ENCODE data around the gene SLC18A3. TPM values are rescaled to one million over a fixed set of nuclear protein-coding genes. Genes with fewer than 3 reads are reported as not detected.

SLC18A3 gene
- total RNA-seq, 1 experiment from 2014 or later: not detected

DNA sequence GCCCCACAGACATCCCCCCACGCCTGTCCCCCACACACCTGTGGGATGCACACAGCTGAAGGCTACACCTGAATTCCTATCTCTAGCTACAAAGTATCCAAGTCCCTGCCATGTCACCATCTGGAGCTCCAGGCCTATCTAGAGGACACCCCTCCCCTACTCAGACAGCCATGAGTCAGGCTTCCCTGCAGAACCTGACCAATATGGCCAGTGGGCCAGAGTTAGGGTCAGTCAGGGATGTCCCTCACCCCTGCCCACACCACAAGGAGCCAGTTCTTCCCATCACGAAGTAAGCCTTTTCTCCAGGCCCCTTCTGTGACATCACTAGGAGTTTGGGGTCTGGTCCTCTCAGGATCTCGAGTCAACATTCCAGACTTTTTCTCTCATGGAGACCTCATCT is 10.6 kb upstream of the SLC18A3 start:
- H3K23me2 ChIP-seq (ENCODE audit: insufficient read length, low read depth, low read length, poor library complexity, severe bottlenecking): no peaks in the 10 kb centered on the region
- H3K14ac ChIP-seq (ENCODE audit: insufficient read depth, low read length): no peak overlapping the region
- H4K20me1 ChIP-seq (ENCODE audit: control insufficient read depth, insufficient read depth, insufficient read length): no peaks in the 10 kb centered on the region
- H3K56ac ChIP-seq (ENCODE audit: insufficient read length, low read depth, low read length): no peak overlapping the region
- Mint-ChIP-seq H3K27me3 (ENCODE audit: low read depth) (peaks cover 69% of the 10 kb centered on the region), H3K27ac (no peak overlapping the region), H3K4me1 (peaks cover 9 to 12% of the 10 kb centered on the region in 2 experiments), H3K36me3 (ENCODE audit: insufficient read depth in 1 of 3, low read depth in 3 of 3) (no peaks in the 10 kb centered on the region), H3K4me3 (no peak overlapping the region), H3K9me3 (no peaks in the 10 kb centered on the region)
- no peak overlapping the region for H2AFZ ChIP-seq (ENCODE audit: low read length)
- H3K9ac ChIP-seq (ENCODE audit: extremely low read depth, insufficient read length, low read length): no peak overlapping the region
- H3K4ac ChIP-seq (ENCODE audit: low read depth, low read length): no peak overlapping the region
- no CpG with 5 or more reads among the region's 3 CpGs for WGBS (ENCODE audit: extremely low coverage, insufficient read length, low lambda C conversion rate)
- no peak overlapping the region for H2BK5ac ChIP-seq (ENCODE audit: insufficient read length, low read length)
- H3T11ph ChIP-seq (ENCODE audit: low read length): no peak overlapping the region
- no peaks in the 10 kb centered on the region for H3K79me2 ChIP-seq (ENCODE audit: insufficient read depth, low read length)
- no peak overlapping the region for H3K4me2 ChIP-seq (ENCODE audit: insufficient read depth, insufficient read length, low read length)
- no peaks in the 10 kb centered on the region for H3K9me3 ChIP-seq (ENCODE audit: control insufficient read depth, low read depth, low read length)
- H2BK120ac ChIP-seq (ENCODE audit: low read depth, low read length, poor library complexity, severe bottlenecking): no peak overlapping the region
- H3K23ac ChIP-seq (ENCODE audit: insufficient read length, low read depth, low read length): no peak overlapping the region
- no peak overlapping the region for H4K5ac ChIP-seq (ENCODE audit: insufficient read length, low read depth, low read length)
- H2BK12ac ChIP-seq (ENCODE audit: insufficient read length, low read depth, low read length): no peak overlapping the region
- H2BK20ac ChIP-seq (ENCODE audit: low read depth, low read length, poor library complexity, severe bottlenecking): no peak overlapping the region
- no peak for DNase-seq
- H3K18ac ChIP-seq (ENCODE audit: insufficient read length, low read depth, low read length): no peak overlapping the region
- TF ChIP-seq, protein P1, sequence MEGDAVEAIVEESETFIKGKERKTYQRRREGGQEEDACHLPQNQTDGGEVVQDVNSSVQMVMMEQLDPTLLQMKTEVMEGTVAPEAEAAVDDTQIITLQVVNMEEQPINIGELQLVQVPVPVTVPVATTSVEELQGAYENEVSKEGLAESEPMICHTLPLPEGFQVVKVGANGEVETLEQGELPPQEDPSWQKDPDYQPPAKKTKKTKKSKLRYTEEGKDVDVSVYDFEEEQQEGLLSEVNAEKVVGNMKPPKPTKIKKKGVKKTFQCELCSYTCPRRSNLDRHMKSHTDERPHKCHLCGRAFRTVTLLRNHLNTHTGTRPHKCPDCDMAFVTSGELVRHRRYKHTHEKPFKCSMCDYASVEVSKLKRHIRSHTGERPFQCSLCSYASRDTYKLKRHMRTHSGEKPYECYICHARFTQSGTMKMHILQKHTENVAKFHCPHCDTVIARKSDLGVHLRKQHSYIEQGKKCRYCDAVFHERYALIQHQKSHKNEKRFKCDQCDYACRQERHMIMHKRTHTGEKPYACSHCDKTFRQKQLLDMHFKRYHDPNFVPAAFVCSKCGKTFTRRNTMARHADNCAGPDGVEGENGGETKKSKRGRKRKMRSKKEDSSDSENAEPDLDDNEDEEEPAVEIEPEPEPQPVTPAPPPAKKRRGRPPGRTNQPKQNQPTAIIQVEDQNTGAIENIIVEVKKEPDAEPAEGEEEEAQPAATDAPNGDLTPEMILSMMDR (conservative IDR thresholded peaks at IDR 0.05): no peak
- no peak overlapping the region for H2BK15ac ChIP-seq (ENCODE audit: low read depth, low read length)
- no peaks in the 10 kb centered on the region for H3K79me1 ChIP-seq (ENCODE audit: insufficient read depth, low read depth, low read length, poor library complexity, severe bottlenecking)
- no peak overlapping the region for H3K27ac ChIP-seq (ENCODE audit: insufficient read length, low read depth, low read length)
- H4K8ac ChIP-seq (replicated peaks; ENCODE audit: insufficient read length, low read depth, low read length): no peak overlapping the region
- no peaks in the 10 kb centered on the region for H3K4me1 ChIP-seq (ENCODE audit: insufficient read depth, low read length)
- H2AK5ac ChIP-seq (ENCODE audit: insufficient read length, low read length): no peak overlapping the region
- peaks cover 3% of the 10 kb centered on the region; the same call in 1 of the 2 replicates for H3K27me3 ChIP-seq (ENCODE audit: insufficient read depth, low read length)
- no peak overlapping the region for H4K91ac ChIP-seq (ENCODE audit: insufficient read length, low read depth, low read length)

All from H9 (cell line).